NCI-H2107 (cell line): Measurements from ENCODE around the gene ETFB.
"Not testable (repeated sequence)": the region's sequence is repeated elsewhere in the genome, so short reads cannot be mapped to it uniquely, and the experiment has no call there.

Experiments used
- DNase-seq: peaks from one replicate; lab custom pipeline; 2025; lab: John Stamatoyannopoulos, UW

ETFB gene

GRCh38 chr19:51365965-51366388 is at the start of gene ETFB:
Gene ETFB (minus strand): TSS chr19:51366388. CDS start chr19:51366326, 62 bp downstream.
- no peak for DNase-seq

- no peak for DNase-seq
Observed at GRCh38 chr19:51415187-51415586, 49.0 kb upstream of the ETFB start.

- DNase-seq, result no peak
Observed at GRCh38 chr19:51410950-51411748, 45.0 kb upstream of the ETFB start.

GRCh38 chr19:51407511-51408131 is 41.4 kb upstream of the ETFB start:
- DNase-seq, result no peak

- DNase-seq, result no peak
Observed at GRCh38 chr19:51402117-51402516, 35.9 kb upstream of the ETFB start.

GRCh38 chr19:51399936-51400335 is 33.7 kb upstream of the ETFB start:
- not testable (repeated sequence) for DNase-seq

GRCh38 chr19:51399231-51399630 is 33.0 kb upstream of the ETFB start:
- no peak for DNase-seq

- DNase-seq, result no peak
Observed at GRCh38 chr19:51398096-51398704, 32.0 kb upstream of the ETFB start.

- DNase-seq, result not testable (repeated sequence)
Observed at GRCh38 chr19:51397453-51397852, 31.3 kb upstream of the ETFB start.

- DNase-seq, result no peak
Observed at GRCh38 chr19:51396175-51396574, 30.0 kb upstream of the ETFB start.

- peak; percentile 62 for DNase-seq
Observed at GRCh38 chr19:51394050-51394836, 28.1 kb upstream of the ETFB start.

GRCh38 chr19:51392701-51393100 is 26.5 kb upstream of the ETFB start:
- no peak for DNase-seq

GRCh38 chr19:51391073-51391611 is 25.0 kb upstream of the ETFB start:
- DNase-seq, result no peak

- no peak for DNase-seq
Observed at GRCh38 chr19:51389143-51389542, 23.0 kb upstream of the ETFB start.

GRCh38 chr19:51387924-51388389 is 21.8 kb upstream of the ETFB start, which contains the start of gene LIM2:
Gene LIM2 (minus strand): TSS chr19:51387974. CDS start chr19:51387443, 531 bp downstream.
- DNase-seq, result no peak

GRCh38 chr19:51386882-51387520 is 20.8 kb upstream of the ETFB start:
- DNase-seq, result no peak

- no peak for DNase-seq
Observed at GRCh38 chr19:51382004-51382403, 15.8 kb upstream of the ETFB start.

GRCh38 chr19:51380379-51380778 is 14.2 kb upstream of the ETFB start:
- no peak for DNase-seq

GRCh38 chr19:51377422-51377821 is 11.2 kb upstream of the ETFB start:
- DNase-seq, result no peak

- no peak for DNase-seq
Observed at GRCh38 chr19:51375504-51376221, 9.5 kb upstream of the ETFB start.
